Heart left ventricle (tissue), 13 donors: Measurements from ENCODE around the gene CBY1.

Source experiments
- POLR2A ChIP-seq, 2 donors: fragments of 450-650 bp; IDR thresholded peaks; one replicate each; pipeline ENCODE4 v1.6.1; 2017; ENCODE audit warnings: antibody characterized with exemption in 2 of 2, mild to moderate bottlenecking in 2 of 2, moderate library complexity in 2 of 2
- TF ChIP-seq, protein P1 (sequence below), 12 donors: fragments of 200-600 bp; sonication (generic) in 4 of 12; IDR thresholded peaks; one replicate each; pipeline versions ENCODE4 v1.5.0 to v1.8.0; 2018 to 2022; ENCODE audit warnings: antibody characterized with exemption in 12 of 12, mild to moderate bottlenecking in 5 of 12
- donor health status: ischemic (EF 13 %, LVEDD 7.1; RV severe dilation, severe dysfunction).
- donor health status: DM: no; HTN: yes; CAD: no.
- donor health status: DM: no; HTN: no; CAD: no.
- donor health status: ischemic (EF 25% LVEDD 6.9; RV normal size, moderate dysfunction).
- donor health status: ischemic (EF 25% LVEDD 5.7; RV mildly dilated, moderate dysfunction).
- donor health status: ischemic (EF 35%, LVEDD 5.7; RV mildly dilated, moderate dysfunction).
- donor health status: nonischemic (EF 11% LVEDD 7.7; RV severe dilation, severe dysfunction).
- donor health status: DM: yes; HTN: yes; CAD: no.
- donor health status: PGD.
- donor health status: ischemic (EF 29% LVEDD 5.4; RV normal size, mild dysfunction).
- donor health status: nonischemic (EF 23%, LVEDD 6.1; RV moderate dilation, normal function).

DNA sequence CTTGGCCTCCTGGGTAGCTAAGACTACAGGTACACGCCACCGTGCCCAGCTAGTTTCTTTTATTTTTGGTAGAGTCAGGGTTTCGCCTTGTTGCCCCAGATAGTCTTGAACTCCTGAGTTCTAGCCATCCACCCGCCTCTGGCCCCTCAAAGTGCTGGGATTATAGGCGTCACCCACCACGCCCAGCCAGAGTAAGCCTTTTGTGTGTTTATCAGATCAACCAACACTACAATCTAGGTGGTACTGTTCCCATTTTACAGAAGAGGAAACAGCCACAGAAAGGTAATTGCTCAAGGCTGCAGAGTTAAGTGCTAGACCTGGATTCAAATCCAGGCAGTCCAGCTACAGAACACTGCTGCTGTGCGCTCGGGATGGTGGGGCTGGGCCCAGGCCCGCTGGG, 28.5 kb downstream of the CBY1 start:
- TF ChIP-seq, protein P1, sequence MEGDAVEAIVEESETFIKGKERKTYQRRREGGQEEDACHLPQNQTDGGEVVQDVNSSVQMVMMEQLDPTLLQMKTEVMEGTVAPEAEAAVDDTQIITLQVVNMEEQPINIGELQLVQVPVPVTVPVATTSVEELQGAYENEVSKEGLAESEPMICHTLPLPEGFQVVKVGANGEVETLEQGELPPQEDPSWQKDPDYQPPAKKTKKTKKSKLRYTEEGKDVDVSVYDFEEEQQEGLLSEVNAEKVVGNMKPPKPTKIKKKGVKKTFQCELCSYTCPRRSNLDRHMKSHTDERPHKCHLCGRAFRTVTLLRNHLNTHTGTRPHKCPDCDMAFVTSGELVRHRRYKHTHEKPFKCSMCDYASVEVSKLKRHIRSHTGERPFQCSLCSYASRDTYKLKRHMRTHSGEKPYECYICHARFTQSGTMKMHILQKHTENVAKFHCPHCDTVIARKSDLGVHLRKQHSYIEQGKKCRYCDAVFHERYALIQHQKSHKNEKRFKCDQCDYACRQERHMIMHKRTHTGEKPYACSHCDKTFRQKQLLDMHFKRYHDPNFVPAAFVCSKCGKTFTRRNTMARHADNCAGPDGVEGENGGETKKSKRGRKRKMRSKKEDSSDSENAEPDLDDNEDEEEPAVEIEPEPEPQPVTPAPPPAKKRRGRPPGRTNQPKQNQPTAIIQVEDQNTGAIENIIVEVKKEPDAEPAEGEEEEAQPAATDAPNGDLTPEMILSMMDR (IDR thresholded peaks at IDR 0.05): no peak
- no peak for TF ChIP-seq POLR2A (IDR thresholded peaks at IDR 0.05)
